ENCODE data around the gene CAPZB.
"Not testable (repeated sequence)": the region's sequence is repeated elsewhere in the genome, so short reads cannot be mapped to it uniquely, and the experiment has no call there.

CAPZB gene

GRCh38 chr1:19310720-19311502 is 174.4 kb downstream of the CAPZB start:
- no peak for DNase-seq (ENCODE audit: low read depth)

- no peak for DNase-seq (ENCODE audit: low read depth)
Observed at GRCh38 chr1:19310061-19310460, 175.3 kb downstream of the CAPZB start.

GRCh38 chr1:19309123-19309813 is 176.1 kb downstream of the CAPZB start:
- DNase-seq (ENCODE audit: low read depth) = no peak

GRCh38 chr1:19308509-19308907 is 176.8 kb downstream of the CAPZB start:
- DNase-seq (ENCODE audit: low read depth) = no peak

GRCh38 chr1:19307794-19308508 is 177.4 kb downstream of the CAPZB start:
- no peak for DNase-seq (ENCODE audit: low read depth)

- DNase-seq (ENCODE audit: low read depth) = no peak
Observed at GRCh38 chr1:19306941-19307340, 178.4 kb downstream of the CAPZB start.

GRCh38 chr1:19305880-19306279 is 179.5 kb downstream of the CAPZB start:
- DNase-seq (ENCODE audit: low read depth) = no peak

- DNase-seq (ENCODE audit: low read depth) = not testable (repeated sequence)
Observed at GRCh38 chr1:19304081-19304480, 181.3 kb downstream of the CAPZB start.

- DNase-seq (ENCODE audit: low read depth) = no peak
Observed at GRCh38 chr1:19300211-19300610, 185.1 kb downstream of the CAPZB start.

- DNase-seq (ENCODE audit: low read depth) = no peak
Observed at GRCh38 chr1:19294638-19295037, 190.7 kb downstream of the CAPZB start.

- DNase-seq (ENCODE audit: low read depth) = no peak
Observed at GRCh38 chr1:19289244-19289643, 196.1 kb downstream of the CAPZB start.
